ENCODE measurements around the gene TLR2.
"Not testable (repeated sequence)": the region's sequence is repeated elsewhere in the genome, so short reads cannot be mapped to it uniquely, and the experiment has no call there.

TLR2 gene

GRCh38 chr4:153661215-153661822 lies 22.8 kb upstream of the TLR2 start:
- no peak for DNase-seq

GRCh38 chr4:153661908-153662307 lies 22.2 kb upstream of the TLR2 start:
- DNase-seq = no peak

- DNase-seq = no peak
These were observed 20.4 kb upstream of the TLR2 start for GRCh38 chr4:153663667-153664066.

GRCh38 chr4:153666505-153666904 lies 17.6 kb upstream of the TLR2 start:
- not testable (repeated sequence) for DNase-seq

- DNase-seq = no peak
These were observed 15.4 kb upstream of the TLR2 start for GRCh38 chr4:153668647-153669046.

- no peak for DNase-seq
These were observed 14.2 kb upstream of the TLR2 start for GRCh38 chr4:153669838-153670237.

GRCh38 chr4:153676486-153676885 lies 7.6 kb upstream of the TLR2 start:
- DNase-seq = no peak

GRCh38 chr4:153676984-153677383 lies 7.1 kb upstream of the TLR2 start:
- DNase-seq = no peak

- DNase-seq = no peak
These were observed 4.6 kb upstream of the TLR2 start for GRCh38 chr4:153679486-153679885.

- DNase-seq = no peak
These were observed 308 bp upstream of the TLR2 start for GRCh38 chr4:153683763-153684181.

GRCh38 chr4:153684971-153685371 lies 891 bp downstream of the TLR2 start:
- DNase-seq = no peak

GRCh38 chr4:153704522-153704921 lies 20.4 kb downstream of the TLR2 start:
- DNase-seq = no peak

- DNase-seq = no peak
These were observed 21.8 kb downstream of the TLR2 start for GRCh38 chr4:153705743-153706468.

- DNase-seq = no peak
These were observed 22.4 kb downstream of the TLR2 start for GRCh38 chr4:153706519-153706918.

GRCh38 chr4:153710681-153711080 lies 26.6 kb downstream of the TLR2 start:
- no peak for DNase-seq

- DNase-seq = no peak
These were observed 30.0 kb downstream of the TLR2 start for GRCh38 chr4:153713866-153714646.

GRCh38 chr4:153722036-153722435 lies 38.0 kb downstream of the TLR2 start:
- no peak for DNase-seq

- no peak for DNase-seq
These were observed 40.5 kb downstream of the TLR2 start for GRCh38 chr4:153724606-153725005.

GRCh38 chr4:153725136-153725830 lies 41.2 kb downstream of the TLR2 start:
- no peak for DNase-seq

GRCh38 chr4:153725831-153726154 lies 41.7 kb downstream of the TLR2 start:
- DNase-seq = no peak

GRCh38 chr4:153728151-153728550 lies 44.1 kb downstream of the TLR2 start:
- no peak for DNase-seq

GRCh38 chr4:153728660-153729059 lies 44.6 kb downstream of the TLR2 start:
- DNase-seq = no peak

GRCh38 chr4:153729895-153730294 lies 45.8 kb downstream of the TLR2 start:
- DNase-seq = no peak

GRCh38 chr4:153731239-153731638 lies 47.2 kb downstream of the TLR2 start:
- no peak for DNase-seq
